HepG2 (cell line): ENCODE results near the gene LRRC73. TPM values are rescaled to one million over a fixed set of nuclear protein-coding genes. Genes with fewer than 3 reads are reported as not detected.

Source experiments
- FOSL1 ChIP-seq: sonication (generic); formaldehyde crosslinking; IDR thresholded peaks from 2 replicates; pipeline ENCODE4 v1.9.0; 2021; ENCODE audit warnings: missing genetic modification reagents, borderline replicate concordance
- HNF1A ChIP-seq, 2 experiments: sonication (generic) in 1 of 2; formaldehyde crosslinking in 1 of 2; IDR thresholded peaks; 2 replicates each; pipeline versions ENCODE4 v1.4.0 to v1.6.1; 2016 to 2020; ENCODE audit warnings: borderline replicate concordance in 1 of 2, low read depth in 1 of 2, mild to moderate bottlenecking in 1 of 2, missing genetic modification reagents in 1 of 2
- IRX3 ChIP-seq: sonication (generic); formaldehyde crosslinking; IDR thresholded peaks from 2 replicates; pipeline ENCODE4 v1.8.1; 2023; ENCODE audit warnings: mild to moderate bottlenecking, low read depth, missing genetic modification reagents, borderline replicate concordance
- MIXL1 ChIP-seq: IDR thresholded peaks from 2 replicates; pipeline ENCODE4 v1.6.1; 2016
- NFE2L2 ChIP-seq: fragments of 150-350 bp; IDR thresholded peaks from 2 replicates; pipeline ENCODE4 v1.6.1; 2014; ENCODE audit warnings: low read length
- POLR2AphosphoS5 ChIP-seq: IDR thresholded peaks from 2 replicates; pipeline ENCODE4 v1.6.1; 2012; ENCODE audit warnings: low read depth, low read length
- RBFOX2 ChIP-seq: fragments of 200-400 bp; formaldehyde crosslinking; IDR thresholded peaks from 2 replicates; pipeline ENCODE4 v1.6.1; 2017; ENCODE audit warnings: low read depth, mild to moderate bottlenecking, low read length
- SMYD3 ChIP-seq: sonication (generic); formaldehyde crosslinking; IDR thresholded peaks from 2 replicates; pipeline ENCODE4 v1.8.1; 2023; ENCODE audit warnings: mild to moderate bottlenecking, missing genetic modification reagents
- ZBTB40 ChIP-seq, 2 experiments: fragments of 450-650 bp in 1 of 2; sonication (generic) in 1 of 2; formaldehyde crosslinking in 1 of 2; IDR thresholded peaks; 2 replicates each; pipeline versions ENCODE4 v1.6.1 to v1.8.0; 2016 to 2022; ENCODE audit warnings: antibody characterized with exemption in 1 of 2, mild to moderate bottlenecking in 1 of 2, missing genetic modification reagents in 1 of 2
- ZNF501 ChIP-seq: sonication (generic); formaldehyde crosslinking; IDR thresholded peaks from 2 replicates; pipeline ENCODE4 v1.5.1; 2020; ENCODE audit warnings: mild to moderate bottlenecking, moderate library complexity, missing genetic modification reagents
- ZNF878 ChIP-seq: sonication (generic); formaldehyde crosslinking; IDR thresholded peaks from 2 replicates; pipeline ENCODE4 v1.8.1; 2023; ENCODE audit warnings: mild to moderate bottlenecking, missing genetic modification reagents, moderate library complexity
- ZNF891 ChIP-seq: sonication (generic); formaldehyde crosslinking; IDR thresholded peaks from 2 replicates; pipeline ENCODE4 v1.5.0; 2020; ENCODE audit warnings: mild to moderate bottlenecking, missing genetic modification reagents
- polyA plus RNA-seq, 8 experiments: library from polyadenylated mRNA; depleted of rRNA in 3 of 8; stranded (reverse) in 7 of 8; unstranded in 1 of 8; fragments of >200 nt; fragmentation: Illumina TruSeq in 4 of 8; extraction: Trizol in 4 of 8; gene quantifications; 2 replicates each; pipeline versions ENCODE4 v1.2.1 to v1.2.3, GENCODE V29; 2011 to 2016; ENCODE audit warnings: low read depth in 4 of 8, missing spikeins in 1 of 8, mixed read lengths in 1 of 8; ENCODE audit not compliant: insufficient read depth in 1 of 8
- total RNA-seq, 5 experiments: library from RNA; depleted of rRNA; stranded (reverse); fragments of >200 nt; fragmentation: Illumina TruSeq; extraction: Trizol; gene quantifications; 2 replicates each; pipeline ENCODE4 v1.2.3, GENCODE V29; 2016; ENCODE audit warnings: low read depth in 1 of 5

The LRRC73 gene
- total and polyA plus RNA-seq, 2 of the 13 experiments (the other 11 are each of a cell fraction or from before 2014, with no cell fraction given), result 0.11 to 0.12 TPM

GRCh38 chr6:43516697-43517504 is 6.8 kb upstream of the LRRC73 start, which contains the start of the genes POLR1C and YIPF3 (continued):
- TF ChIP-seq ZNF501 (CRISPR knock-in tag), result peak; percentile 100
- TF ChIP-seq RBFOX2, result peak; percentile 88
- TF ChIP-seq ZBTB40 (IDR thresholded peaks at IDR 0.05), result peak; percentile 93
- TF ChIP-seq ZBTB40 (CRISPR knock-in tag; IDR thresholded peaks at IDR 0.05), result peak; percentile 81
- TF ChIP-seq ZNF878, result 0 out of 2 replicates have a peak, but pooled peaks have one; percentile 81
- TF ChIP-seq FOSL1 (CRISPR knock-in tag), result no peak
- peak; percentile 32; the same call in 1 of the 2 replicates for TF ChIP-seq MIXL1 (CRISPR knock-in tag)
- TF ChIP-seq IRX3 (CRISPR knock-in tag), result 0 out of 2 replicates have a peak, but pooled peaks have one; percentile 56
- 0 out of 2 replicates have a peak, but pooled peaks have one; percentile 41 for TF ChIP-seq SMYD3 (CRISPR knock-in tag)
- no peak for TF ChIP-seq NFE2L2
- peak; percentile 92 for TF ChIP-seq ZNF891
- TF ChIP-seq POLR2AphosphoS5, result peak; percentile 99
- TF ChIP-seq HNF1A (IDR thresholded peaks at IDR 0.05; ENCODE audit: low read depth), result 0 out of 2 replicates have a peak, but pooled peaks have one; percentile 18
- TF ChIP-seq HNF1A (CRISPR knock-in tag; IDR thresholded peaks at IDR 0.05; ENCODE audit: borderline replicate concordance), result peak; percentile 43; the same call in 1 of the 2 replicates
